HG03060 (cell line): ENCODE results near the gene DNMT1.
"Not testable (repeated sequence)": the region's sequence is repeated elsewhere in the genome, so short reads cannot be mapped to it uniquely, and the experiment has no call there.

Experiments used
- ATAC-seq: cut with Tn5 transposase; IDR thresholded peaks from one replicate; pipeline ENCODE4 v1.9.1; 2021; ENCODE audit warnings: low read depth, moderate number of reproducible peaks; ENCODE audit not compliant: unreplicated experiment

DNMT1 gene

DNA sequence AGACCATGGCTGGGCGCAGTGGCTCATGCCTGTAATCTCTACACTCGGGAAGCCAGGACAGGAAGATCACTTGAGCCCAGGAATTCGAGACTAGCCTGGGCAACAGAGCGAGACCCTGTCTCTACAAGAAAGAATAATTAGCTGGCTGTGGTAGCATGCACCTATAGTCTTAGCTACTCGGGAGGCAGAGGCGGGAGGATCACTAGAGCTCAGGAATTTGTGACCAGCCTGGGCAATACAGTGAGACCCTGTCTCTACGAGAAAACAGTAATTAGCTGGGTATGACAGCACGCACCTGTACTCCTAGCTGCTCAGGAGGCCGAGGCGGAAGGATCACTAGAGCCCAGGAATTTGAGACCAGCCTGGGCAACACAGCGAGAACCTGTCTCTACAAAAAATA lies 7.4 kb downstream of the DNMT1 start:
- ATAC-seq = no peak

DNA sequence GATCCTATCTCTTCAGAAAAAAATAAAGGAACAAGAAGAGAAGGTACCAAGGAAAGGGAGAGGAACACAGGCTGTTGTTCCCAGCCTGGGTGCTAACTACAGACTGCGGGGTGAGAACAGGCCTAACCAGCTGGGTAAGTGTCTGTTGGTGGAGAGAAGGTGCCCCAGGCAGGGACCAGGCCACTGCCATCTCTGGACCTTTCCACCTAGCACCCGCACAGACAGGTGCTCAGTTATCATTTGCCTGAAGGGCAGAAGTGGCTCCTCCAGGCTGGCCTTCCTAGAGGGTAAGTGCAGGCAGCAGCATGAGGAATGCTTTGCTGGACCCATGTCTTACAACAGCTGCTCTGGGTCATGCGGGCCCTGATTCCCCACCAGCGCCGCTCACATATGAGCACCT lies 10.1 kb downstream of the DNMT1 start:
- no peak for ATAC-seq

DNA sequence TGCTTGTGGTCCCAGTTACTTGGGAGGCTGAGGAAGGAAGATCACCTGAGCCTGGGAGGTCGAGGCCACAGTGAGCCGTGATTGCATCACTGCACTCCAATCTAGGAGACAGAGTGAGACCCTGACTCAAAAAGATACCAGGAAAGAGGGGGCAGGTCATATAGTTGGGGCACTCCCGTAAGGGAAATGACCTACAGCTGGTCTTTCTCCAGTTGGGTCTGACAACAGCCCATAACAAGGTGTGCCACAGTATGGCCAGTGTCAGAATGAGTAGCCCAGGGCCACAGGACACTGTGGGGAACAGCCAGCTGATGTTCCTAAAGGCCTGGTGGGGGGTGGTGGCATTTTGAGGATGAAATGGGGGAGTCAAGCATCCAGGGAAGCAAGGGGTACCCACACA lies 10.8 kb downstream of the DNMT1 start:
- no peak for ATAC-seq

DNA sequence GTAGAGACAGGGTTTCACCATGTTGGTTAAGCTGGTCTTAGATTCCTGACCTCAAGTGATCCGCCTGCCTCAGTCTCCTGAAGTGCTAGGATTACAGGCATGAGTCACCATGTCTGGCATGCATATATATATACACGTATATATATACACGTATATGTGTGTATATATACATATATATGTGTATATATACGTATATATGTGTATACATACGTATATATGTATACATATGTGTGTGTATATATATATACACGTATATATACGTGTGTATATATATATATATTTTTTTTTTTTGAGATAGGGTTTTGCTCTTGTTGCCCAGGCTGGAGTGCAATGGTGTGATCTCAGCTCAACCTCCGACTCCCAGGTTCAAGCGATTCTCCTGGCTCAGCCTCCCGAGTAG lies 11.9 kb downstream of the DNMT1 start:
- ATAC-seq = no peak

DNA sequence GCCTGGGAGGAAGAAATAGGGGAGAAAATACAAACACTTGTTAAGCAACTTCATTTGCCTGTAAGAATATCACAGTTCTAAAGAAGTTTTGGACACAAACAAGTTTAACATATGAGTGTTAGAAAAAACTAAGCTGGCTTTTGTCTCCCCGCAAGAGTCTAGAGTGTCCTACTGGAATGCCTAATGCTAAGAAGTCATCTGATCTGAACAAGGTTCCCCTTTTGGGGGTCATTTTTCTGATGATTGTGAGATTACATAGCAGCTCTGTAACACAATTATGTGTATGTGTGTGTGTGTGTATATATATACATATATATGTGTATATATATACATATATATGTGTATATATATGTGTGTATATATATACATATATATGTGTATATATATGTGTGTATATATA lies 12.7 kb downstream of the DNMT1 start:
- ATAC-seq = no peak

DNA sequence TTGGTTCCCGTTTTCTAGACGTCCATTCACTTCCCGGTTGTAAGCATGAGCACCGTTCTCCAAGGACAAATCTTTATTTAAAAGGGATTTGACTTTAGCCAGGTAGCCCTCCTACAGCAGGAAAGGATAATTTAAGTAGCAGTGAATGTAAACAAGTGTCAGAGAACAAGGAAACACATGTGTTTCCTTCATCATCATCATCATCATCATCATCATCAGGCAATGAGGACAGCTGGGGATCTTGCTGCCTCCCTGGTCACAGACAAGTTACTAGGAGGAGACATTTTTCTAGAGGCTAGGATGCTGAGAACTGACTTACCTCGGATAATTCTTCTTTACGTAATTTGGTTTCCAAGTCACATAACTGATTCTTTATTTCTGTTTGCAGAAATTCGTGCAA lies 14.3 kb downstream of the DNMT1 start:
- no peak for ATAC-seq

DNA sequence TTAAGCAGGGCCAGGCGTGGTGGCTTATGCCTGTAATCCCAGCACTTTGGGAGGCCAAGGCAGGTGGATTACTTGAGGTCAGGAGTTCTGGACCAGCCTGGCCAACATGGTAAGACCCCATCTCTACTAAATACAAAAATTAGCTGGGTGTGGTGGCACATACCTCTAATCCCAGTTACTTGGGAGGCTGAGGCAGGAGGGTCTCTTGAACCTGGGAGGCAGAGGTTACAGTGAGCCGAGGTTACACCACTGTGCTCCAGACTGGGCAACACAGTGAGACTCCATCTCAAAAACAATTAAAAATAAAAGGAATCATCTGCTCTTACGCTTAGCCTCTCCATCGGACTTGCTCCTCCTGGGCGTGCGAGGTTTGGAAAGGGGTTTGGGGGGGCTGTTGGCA lies 14.7 kb downstream of the DNMT1 start:
- not testable (repeated sequence) for ATAC-seq

DNA sequence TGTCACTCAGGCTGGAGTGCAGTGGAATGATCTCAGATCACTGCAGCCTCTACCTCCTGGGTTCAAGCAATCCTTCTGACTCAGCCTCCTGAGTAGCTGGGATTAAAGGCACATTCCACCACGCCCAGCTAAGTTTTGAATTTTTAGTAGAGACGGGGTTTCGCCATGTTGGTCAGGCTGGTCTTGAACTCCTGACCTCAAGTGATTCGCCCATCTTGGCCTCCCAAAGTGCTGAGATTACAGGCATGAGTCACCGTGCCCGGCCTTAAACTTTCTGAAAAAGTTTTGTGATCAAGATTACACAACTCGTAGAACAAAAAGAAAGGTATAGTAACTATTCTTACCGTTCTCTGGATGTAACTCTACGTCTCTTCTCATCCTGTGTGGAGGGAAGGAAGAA lies 21.2 kb downstream of the DNMT1 start:
- ATAC-seq = no peak

DNA sequence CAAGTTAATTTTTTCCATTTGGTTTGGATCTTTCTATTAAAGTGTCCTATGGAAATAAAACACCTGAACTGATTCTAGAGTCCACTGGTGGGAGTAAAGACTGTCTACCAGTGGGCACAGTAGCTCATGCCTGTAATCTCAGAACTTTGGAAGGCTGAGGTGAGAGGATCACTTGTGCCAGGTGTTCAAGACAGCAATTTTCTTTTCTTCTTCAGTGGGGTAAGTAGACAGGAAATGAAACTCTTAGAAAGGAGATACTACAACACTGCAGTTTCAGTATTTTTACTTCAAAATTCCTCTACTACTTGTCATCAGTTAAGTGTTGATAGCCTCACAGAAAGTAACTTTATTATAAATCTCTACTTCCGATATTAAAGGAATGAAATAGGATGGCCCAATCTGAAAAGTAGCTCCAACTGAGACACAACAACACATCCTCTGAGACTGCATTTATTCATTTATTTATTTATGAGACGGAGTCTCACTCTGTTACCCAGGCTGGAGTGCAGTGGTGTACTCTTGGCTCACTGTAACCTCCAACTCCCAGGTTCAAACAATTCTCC lies 26.3 kb downstream of the DNMT1 start:
- ATAC-seq = no peak

DNA sequence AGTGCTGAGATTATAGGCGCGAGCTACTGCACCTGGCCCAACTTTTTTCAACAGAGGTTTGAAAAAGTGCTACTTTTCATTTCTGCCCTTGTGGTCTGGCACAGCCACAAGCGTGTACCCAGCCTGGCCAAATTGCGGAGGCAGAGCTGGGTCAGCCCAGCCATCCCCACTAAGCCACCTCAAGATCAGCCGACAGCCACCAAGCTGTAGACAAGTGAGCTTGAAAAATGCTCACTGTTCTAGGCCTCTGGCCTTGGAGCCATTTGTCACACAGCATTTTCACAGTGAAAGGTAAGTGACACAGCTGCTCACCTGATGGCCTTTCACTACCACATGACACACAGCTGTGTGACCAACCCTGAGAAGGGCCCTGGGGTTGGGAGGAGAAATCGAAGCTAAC lies 27.3 kb downstream of the DNMT1 start:
- ATAC-seq = no peak

DNA sequence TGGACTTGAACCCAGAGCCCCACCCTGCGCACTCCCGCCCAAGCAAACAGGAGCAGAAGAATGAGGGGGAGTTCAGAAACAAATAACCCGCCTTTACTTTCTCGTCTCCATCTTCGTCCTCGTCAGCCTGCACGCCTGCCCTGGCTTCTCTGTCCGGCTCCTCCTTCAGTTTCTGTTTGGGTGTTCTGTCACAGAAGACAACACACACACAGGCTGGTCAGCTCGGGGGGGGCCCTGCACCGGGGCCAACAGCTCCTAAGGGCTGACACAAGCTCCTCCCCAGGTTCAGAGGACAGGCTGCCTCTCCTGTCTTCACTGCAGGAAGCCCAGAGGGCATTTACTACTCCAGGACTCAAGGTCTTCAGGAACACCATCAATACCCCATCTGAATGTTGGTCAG lies 28.3 kb downstream of the DNMT1 start:
- ATAC-seq = not testable (repeated sequence)

DNA sequence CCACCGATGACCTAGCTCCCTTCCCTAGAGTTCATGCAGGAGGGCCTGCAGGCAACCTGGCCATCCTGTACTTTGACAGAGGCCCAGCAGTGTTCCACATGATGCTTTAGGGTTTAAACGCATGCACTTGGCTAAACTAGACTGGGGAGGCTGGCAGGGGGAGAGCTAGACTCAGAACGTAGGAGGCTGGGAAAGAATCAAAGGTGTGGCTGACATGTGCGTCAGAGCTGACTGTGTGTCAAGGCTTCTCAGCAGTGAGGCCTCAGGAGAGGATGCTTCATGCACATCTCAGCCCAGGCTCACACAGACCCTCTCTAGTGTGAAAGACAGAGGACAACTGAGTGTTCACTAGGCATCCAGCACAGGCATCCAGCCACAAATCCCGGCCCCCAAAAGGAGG lies 28.7 kb downstream of the DNMT1 start:
- no peak for ATAC-seq

DNA sequence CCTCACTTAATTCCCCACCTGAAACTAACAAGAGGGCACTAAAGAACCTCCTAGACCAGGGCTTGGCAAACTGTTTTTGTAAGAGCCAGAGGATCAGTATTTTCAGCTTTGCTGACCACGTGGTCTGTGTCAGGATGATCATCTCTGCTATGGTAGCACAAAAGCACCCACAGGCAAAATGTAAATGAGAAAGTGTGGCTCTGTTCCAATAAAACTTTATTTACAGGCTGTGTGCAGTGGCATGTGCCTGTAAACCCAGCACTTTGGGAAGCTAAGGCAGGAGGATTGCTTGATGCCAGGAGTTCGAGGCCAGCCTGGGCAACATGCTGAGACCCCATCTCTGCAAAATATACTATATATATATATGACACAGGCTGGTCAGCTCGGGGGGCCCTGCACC lies 31.2 kb downstream of the DNMT1 start:
- ATAC-seq = no peak

DNA sequence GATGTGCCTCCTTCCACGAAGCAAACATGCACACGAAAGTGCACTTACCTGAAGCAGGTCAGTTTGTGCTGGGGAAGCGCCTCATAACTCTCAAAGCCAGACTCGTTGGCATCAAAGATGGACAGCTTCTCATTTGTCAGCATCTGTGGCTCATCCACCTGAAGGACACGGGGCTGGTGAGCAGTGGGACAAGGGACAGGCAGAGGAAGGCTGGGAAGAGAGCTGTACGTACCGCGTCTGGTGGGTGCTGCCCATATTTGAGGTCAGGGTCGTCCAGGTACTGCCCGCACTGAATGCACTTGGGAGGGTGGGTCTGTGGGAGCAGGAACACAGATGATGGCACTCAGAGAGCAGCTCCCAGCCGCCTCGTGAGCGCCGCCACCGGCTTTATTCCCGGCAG lies 35.1 kb downstream of the DNMT1 start:
- no peak for ATAC-seq

DNA sequence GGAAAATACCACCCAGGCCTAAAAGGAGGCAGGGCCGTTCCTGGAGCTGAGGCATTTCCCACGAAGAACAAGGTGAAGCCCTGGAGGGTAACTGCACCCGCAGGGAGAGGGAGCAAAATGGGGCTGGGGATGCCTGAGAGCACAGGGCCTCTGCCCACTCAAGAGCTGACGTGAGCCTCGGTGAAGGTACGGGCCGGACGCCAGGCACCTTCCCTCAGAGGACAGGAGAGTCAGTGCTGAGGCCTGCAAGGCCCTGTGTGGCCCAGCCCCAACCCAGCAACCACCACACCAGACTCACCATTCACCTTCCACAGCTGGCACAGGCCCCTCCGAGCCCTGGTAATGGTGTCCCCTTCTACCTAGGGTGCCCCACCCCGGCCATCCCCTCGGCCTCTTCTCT lies 36.3 kb downstream of the DNMT1 start:
- no peak for ATAC-seq

DNA sequence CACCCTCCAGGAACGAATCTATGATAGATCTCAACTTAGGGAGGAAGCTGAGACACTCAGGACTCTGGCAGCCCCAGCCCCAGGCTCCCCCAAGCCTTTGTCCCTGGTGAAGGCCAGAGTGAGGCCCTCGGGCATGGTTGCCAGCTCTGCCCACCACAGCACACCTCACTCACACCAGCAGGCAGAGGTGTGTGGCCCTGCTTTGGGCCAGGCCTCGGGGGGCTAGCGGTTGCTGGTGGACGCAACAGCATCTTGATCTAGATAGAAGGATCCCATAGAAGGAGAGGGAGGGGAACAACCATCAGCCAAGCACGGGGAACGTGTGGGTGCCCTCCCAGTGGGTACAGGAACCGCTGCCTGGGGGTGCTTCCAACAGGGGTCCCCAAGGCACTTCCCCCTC lies 36.7 kb downstream of the DNMT1 start:
- ATAC-seq = no peak

DNA sequence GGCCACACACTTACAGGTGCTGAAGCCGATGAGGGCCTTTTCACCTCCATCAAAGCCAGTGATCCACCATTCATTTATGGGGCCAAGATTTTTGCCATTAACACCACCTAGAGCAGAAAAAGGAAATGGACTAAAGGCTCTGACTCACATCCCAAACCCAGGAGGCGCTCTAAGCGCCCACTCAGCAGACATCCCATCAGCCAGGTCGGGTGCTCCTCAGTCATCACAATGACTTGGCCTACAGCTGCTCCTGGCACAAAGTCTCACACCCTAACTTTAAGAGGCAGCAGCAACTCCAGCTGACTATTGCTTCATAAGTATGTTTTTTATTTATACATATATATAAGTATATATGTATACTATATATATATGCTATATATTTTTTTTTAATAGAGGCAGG lies 38.9 kb downstream of the DNMT1 start:
- ATAC-seq = no peak

DNA sequence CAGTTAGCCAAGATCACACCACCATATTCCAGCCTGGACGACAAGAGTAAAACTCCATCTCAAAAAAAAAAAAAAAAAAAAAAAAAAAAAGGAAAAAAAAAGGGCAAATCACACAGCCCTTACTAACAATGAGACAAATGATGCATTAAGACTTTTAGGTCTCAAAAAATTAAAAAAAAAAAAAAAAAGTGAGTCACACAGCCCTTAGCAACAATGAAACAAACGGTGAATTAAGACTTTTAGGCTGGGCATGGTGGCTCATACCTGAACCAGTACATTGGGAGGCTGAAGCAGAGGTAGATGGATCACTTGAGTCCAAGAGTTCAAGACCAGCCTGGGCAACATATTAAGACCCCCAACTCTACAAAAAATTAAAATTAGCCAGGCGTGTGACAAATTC lies 42.7 kb downstream of the DNMT1 start:
- ATAC-seq = no peak

DNA sequence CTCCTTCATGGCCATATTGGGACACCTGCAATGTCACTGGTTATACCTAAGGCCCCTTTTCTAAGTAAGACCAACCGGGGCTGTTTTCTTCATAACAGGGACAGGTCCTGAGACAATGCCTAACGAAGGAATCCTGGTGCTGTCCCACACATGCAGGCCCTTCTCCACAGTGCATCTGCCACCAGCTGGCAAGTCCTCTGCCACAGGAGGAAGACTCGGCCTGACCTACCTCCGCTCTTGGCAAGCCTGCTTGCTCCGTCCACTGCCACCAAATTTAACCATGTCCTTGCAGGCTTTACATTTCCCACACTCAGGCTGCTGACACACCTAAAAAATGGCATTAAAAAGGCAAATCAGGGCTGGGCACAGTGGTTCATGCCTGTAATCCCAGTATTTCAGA lies 43.2 kb downstream of the DNMT1 start:
- ATAC-seq = no peak

DNA sequence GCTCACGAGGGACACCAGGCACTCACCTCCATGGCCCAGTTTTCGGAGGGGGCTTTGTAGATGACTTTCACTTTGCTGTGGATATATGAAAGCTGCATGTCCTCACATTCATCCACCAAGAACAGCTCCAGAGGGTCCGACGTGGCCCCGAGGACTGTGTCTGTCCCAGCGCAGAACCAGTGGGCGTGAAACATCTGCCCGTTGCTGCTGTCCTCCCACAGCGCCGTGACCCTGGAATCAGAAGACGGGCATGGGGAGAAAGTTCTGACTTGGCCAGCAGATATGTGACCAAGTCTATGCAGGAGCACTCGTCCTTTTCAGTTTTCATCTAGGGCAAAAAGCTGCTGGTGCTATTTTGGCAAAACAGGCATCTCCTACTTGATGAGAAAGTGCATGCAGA lies 45.3 kb downstream of the DNMT1 start:
- ATAC-seq = no peak

DNA sequence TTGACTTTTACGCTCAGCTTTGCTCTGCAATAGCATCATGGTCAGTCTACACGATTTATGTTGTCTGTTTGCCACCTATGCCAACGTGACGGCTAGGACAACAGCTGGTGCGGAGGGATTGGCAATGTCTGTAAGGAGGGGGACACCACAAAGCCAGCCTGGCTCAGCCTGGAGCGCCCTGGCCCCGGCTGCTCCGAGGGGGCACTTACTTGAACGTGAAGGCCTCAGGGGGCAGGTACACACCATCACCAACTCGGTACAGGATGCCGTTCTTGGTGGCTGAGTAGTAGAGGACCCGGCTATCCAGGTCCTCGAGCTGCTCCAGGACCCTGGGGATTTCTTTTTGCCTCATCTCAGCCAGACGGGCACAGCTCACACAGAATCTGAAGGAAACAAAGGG lies 48.6 kb downstream of the DNMT1 start:
- no peak for ATAC-seq

DNA sequence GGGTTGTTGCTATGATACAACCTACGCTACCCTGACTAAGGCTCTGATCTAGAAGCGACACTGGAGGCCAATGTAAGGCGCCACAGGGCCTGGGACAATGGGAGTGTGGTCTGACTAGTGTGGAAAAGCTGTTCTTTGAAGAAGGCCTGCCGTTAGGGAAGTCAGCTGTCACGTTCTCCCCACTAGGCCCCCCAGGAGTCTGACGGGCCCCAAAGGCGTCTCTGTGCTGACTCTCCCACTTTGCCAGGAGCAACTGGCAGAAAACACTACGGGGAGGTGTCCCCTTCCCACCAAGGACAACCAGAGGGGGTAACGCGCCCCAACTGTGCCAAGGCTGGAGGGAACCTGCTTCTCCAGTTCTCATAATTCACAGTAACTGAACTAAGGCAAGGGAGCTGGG lies 49.7 kb downstream of the DNMT1 start:
- ATAC-seq = no peak

DNA sequence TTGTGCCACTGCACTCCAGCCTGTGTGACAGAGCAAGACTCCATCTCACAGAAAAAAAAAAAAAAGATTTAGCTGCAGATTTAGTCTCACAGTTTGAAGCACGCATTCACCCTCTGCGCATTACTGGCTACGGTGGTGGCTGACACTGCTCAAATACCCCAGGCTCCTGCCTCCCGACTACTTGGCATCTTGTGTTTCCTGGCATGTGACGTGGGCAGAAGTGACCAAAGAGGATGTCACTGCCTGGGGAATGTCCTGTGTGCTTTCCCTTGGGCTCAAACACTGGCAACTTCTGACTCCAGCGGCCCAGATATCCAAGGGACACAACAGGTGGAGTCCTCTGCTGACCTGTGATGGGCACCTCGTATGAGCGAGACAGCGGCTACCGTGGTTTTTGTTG lies 50.4 kb downstream of the DNMT1 start:
- no peak for ATAC-seq
